ENCODE results near the gene TUBA3D. TPM values are rescaled to one million over a fixed set of nuclear protein-coding genes. Genes with fewer than 3 reads are reported as not detected.
"Not testable (repeated sequence)": the region's sequence is repeated elsewhere in the genome, so short reads cannot be mapped to it uniquely, and the experiment has no call there.

The TUBA3D gene
- polyA plus RNA-seq, 2 of the 4 experiments (the other 2 are of a cell fraction): not detected

DNA sequence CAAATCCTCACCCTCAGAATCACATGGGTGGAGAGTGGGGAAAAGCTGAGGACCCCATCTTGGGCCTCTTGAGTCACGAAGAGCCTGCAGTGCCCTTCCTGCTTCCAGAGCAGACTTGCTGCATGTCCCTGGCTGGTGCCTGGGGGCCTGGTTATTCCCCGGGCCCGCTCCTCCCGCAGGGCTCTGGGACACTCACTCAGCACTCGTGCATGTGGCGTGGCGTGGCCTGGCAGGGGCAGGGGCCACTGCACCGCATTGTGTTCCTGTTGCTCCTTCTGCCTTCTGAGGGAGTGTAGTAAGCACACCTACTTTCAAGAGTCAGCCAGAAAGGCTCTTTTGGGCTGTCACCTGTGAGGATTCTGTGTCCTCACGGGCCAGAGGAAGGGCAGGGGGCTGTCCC is 33.7 kb downstream of the TUBA3D start:
- POLR2A ChIA-PET: no interaction called here
- WGBS (ENCODE audit: missing lambda C conversion rate): 72% methylated on average over 5 of the region's 9 CpGs
- no peaks in the 10 kb centered on the region for H3K9me3 ChIP-seq
- TF ChIP-seq RARB (CRISPR knock-in tag; IDR thresholded peaks at IDR 0.05): no peak
- TF ChIP-seq RCOR1 (IDR thresholded peaks at IDR 0.05; ENCODE audit: low read depth, low read length): no peak
- no peak for TF ChIP-seq SMC3 (IDR thresholded peaks at IDR 0.05)
- no peak for TF ChIP-seq MYC (IDR thresholded peaks at IDR 0.05; ENCODE audit: borderline replicate concordance, low read length)
- no peak for TF ChIP-seq RNF2 (IDR thresholded peaks at IDR 0.05; ENCODE audit: borderline replicate concordance, low read depth)
- TF ChIP-seq EP300 (IDR thresholded peaks at IDR 0.05): no peak
- TF ChIP-seq NR3C1 (IDR thresholded peaks at IDR 0.05): no peak
- no peak for TF ChIP-seq CBX2 (IDR thresholded peaks at IDR 0.05; ENCODE audit: borderline replicate concordance, low read depth)
- TF ChIP-seq, protein P1, sequence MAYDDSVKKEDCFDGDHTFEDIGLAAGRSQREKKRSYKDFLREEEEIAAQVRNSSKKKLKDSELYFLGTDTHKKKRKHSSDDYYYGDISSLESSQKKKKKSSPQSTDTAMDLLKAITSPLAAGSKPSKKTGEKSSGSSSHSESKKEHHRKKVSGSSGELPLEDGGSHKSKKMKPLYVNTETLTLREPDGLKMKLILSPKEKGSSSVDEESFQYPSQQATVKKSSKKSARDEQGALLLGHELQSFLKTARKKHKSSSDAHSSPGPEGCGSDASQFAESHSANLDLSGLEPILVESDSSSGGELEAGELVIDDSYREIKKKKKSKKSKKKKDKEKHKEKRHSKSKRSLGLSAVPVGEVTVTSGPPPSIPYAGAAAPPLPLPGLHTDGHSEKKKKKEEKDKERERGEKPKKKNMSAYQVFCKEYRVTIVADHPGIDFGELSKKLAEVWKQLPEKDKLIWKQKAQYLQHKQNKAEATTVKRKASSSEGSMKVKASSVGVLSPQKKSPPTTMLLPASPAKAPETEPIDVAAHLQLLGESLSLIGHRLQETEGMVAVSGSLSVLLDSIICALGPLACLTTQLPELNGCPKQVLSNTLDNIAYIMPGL (CRISPR knock-in tag; IDR thresholded peaks at IDR 0.05; ENCODE audit: borderline replicate concordance): no peak
- TF ChIP-seq, protein P2, sequence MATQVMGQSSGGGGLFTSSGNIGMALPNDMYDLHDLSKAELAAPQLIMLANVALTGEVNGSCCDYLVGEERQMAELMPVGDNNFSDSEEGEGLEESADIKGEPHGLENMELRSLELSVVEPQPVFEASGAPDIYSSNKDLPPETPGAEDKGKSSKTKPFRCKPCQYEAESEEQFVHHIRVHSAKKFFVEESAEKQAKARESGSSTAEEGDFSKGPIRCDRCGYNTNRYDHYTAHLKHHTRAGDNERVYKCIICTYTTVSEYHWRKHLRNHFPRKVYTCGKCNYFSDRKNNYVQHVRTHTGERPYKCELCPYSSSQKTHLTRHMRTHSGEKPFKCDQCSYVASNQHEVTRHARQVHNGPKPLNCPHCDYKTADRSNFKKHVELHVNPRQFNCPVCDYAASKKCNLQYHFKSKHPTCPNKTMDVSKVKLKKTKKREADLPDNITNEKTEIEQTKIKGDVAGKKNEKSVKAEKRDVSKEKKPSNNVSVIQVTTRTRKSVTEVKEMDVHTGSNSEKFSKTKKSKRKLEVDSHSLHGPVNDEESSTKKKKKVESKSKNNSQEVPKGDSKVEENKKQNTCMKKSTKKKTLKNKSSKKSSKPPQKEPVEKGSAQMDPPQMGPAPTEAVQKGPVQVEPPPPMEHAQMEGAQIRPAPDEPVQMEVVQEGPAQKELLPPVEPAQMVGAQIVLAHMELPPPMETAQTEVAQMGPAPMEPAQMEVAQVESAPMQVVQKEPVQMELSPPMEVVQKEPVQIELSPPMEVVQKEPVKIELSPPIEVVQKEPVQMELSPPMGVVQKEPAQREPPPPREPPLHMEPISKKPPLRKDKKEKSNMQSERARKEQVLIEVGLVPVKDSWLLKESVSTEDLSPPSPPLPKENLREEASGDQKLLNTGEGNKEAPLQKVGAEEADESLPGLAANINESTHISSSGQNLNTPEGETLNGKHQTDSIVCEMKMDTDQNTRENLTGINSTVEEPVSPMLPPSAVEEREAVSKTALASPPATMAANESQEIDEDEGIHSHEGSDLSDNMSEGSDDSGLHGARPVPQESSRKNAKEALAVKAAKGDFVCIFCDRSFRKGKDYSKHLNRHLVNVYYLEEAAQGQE (IDR thresholded peaks at IDR 0.05): no peak
- no peak for TF ChIP-seq JUNB (IDR thresholded peaks at IDR 0.05)
- TF ChIP-seq, protein P3, sequence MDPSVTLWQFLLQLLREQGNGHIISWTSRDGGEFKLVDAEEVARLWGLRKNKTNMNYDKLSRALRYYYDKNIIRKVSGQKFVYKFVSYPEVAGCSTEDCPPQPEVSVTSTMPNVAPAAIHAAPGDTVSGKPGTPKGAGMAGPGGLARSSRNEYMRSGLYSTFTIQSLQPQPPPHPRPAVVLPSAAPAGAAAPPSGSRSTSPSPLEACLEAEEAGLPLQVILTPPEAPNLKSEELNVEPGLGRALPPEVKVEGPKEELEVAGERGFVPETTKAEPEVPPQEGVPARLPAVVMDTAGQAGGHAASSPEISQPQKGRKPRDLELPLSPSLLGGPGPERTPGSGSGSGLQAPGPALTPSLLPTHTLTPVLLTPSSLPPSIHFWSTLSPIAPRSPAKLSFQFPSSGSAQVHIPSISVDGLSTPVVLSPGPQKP (IDR thresholded peaks at IDR 0.05; ENCODE audit: low read depth, low read length): no peak
- TF ChIP-seq ZNF302 (CRISPR knock-in tag; IDR thresholded peaks at IDR 0.05): no peak
- TF ChIP-seq BHLHE40 (IDR thresholded peaks at IDR 0.05; ENCODE audit: low read depth, low read length): no peak
- CTCF ChIA-PET: interaction anchor here (5.0 kb wide), 1 partner anchor 17 kb away, joined by 16 read pairs; the partner anchor contains the start of gene MZT2A
- ATAC-seq (no peak), DNase-seq (ENCODE audit: low read depth in 1 of 2, low spot score in 1 of 2) (no peak), FAIRE-seq (no peak)
- no peaks in the 10 kb centered on the region for H3K4me1 ChIP-seq
- no peak overlapping the region for H3K27ac ChIP-seq
- H3K4me2 ChIP-seq: no peak overlapping the region
- H3K4me3 ChIP-seq: no peak overlapping the region

DNA sequence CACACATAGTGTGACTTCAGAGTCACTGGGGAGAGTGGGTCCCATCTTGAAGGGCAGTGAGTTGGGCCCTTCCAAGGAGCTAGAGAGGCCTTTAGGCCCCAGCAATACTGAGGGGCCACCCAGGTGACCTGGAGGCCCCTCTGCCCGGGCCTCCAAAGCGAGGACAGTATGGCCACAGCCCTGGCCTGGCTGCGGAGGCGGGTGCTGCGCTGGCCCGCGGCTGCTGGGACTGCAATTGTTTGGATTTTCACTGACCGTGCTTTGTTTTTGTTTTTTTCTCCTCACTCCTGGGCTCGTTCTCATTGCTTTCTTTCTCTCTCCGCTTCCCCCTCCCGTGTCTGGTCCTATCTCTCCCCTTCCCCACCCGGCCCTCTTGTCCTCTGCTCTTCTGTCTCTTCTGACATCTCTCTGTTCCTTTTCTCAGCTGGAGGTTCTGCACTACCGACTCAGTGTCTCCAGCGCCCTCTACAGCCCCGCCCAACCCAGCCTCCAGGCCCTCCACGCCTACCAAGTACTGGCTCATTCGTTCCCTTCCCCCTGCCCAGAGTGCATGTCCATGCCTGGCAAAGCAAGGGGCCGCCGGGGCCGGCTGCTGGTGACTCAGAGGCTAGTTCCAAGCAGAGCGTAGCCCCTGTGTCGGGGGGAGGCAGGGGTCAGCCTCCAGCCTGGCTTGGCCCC is 35.5 kb downstream of the TUBA3D start:
- POLR2A ChIA-PET; DNase-seq (ENCODE audit: low read depth in 1 of 2, low spot score in 1 of 2); H3K4me2 ChIP-seq; H3K9me3 ChIP-seq; H3K27ac ChIP-seq; H3K4me3 ChIP-seq; H3K4me1 ChIP-seq; CTCF ChIA-PET; FAIRE-seq: not testable (repeated sequence)
- ATAC-seq: peak; percentile 30 to 68; a peak in 3 of 6 replicates
- 81% methylated on average over 15 of the region's 22 CpGs for WGBS (ENCODE audit: missing lambda C conversion rate)

DNA sequence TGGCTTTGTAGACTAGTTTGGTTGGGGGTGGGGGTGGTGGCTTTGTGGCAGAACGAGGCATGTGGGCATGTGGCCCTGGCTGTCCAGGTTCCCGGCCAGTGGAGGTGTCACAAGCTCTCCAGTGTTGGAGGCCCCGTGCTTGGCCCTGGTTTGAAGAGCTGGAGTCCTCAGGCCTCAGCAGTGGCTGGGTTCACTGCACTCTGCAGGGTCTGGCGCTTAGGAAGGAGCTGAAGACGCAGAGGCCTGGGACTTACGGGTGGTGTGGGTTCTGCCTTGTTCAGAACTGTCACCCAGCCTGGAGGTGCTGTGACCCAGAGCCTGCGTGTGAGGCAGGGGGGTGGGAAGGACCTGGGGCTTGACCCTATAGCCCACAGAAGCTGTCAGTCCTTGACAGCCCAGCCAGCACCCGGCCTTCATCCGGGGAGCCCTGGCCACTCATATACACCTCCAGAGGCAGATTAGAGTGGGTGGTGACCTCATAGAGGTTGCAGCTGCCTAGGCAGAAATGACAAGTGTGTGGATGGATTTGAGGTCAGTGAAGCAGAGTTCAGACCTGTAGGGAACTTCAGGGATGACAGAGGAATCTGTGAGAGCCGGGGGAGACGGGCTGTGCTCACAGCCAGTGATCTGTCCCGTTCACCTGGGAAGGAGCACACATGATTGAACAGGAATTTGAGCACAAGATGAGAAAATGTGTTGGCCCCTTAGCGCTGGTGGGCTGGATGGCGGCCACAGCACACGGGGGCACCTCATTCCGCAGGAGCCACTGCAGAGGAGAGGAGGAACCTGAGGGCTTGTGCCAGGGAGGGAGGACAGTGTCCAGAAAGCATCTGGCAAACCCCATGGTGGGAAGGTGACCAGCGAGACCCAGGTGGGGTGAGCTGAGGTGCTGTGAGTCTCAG is 36.3 kb downstream of the TUBA3D start:
- H3K4me2 ChIP-seq; POLR2A ChIA-PET; H3K9me3 ChIP-seq; ATAC-seq; H3K4me1 ChIP-seq; H3K4me3 ChIP-seq; DNase-seq (ENCODE audit: low read depth in 1 of 2, low spot score in 1 of 2); H3K27ac ChIP-seq; CTCF ChIA-PET; FAIRE-seq: not testable (repeated sequence)
- WGBS (ENCODE audit: missing lambda C conversion rate): 82% methylated on average over 12 of the region's 17 CpGs

DNA sequence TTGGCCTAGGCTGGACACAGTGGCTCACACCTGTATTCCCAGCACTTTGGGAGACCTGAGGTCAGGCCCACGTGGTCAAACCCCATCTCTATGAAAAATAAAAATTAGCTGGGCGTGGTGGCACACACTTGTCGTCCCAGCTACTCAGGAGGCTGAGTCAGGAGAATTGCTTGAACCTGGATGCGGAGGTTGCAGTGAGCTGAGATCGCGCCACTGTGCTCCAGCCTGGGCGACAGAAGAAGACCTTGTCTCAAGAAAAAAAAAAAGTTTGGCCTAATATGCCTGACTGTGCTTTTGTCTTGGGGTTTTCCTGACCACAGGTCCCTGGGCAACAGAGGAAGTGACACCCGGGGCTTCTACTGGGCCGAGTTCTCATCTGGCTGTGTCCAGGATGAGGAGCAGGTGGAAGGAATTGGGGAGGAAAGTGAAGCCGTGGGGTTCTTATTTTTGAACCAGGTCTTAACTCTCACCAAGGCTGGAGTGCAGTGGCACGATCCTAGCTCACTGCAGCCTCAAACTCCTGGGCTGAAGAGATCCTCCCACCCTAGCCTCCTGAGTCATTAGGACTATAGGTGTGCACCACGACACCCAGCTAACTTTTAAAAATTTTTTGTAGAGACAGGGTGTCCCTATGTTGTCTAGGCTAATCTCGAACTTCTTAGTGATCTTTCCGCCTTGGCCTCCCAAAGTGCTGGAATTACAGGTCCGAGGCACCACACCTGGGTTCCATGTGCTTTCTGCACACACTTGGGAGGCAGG is 38.7 kb downstream of the TUBA3D start:
- H3K4me2 ChIP-seq; H3K4me1 ChIP-seq; H3K4me3 ChIP-seq; H3K27ac ChIP-seq; FAIRE-seq; H3K9me3 ChIP-seq; CTCF ChIA-PET; POLR2A ChIA-PET; DNase-seq (ENCODE audit: low read depth in 1 of 2, low spot score in 1 of 2); ATAC-seq: not testable (repeated sequence)
- 86% methylated on average over 15 of the region's 15 CpGs for WGBS (ENCODE audit: missing lambda C conversion rate)

DNA sequence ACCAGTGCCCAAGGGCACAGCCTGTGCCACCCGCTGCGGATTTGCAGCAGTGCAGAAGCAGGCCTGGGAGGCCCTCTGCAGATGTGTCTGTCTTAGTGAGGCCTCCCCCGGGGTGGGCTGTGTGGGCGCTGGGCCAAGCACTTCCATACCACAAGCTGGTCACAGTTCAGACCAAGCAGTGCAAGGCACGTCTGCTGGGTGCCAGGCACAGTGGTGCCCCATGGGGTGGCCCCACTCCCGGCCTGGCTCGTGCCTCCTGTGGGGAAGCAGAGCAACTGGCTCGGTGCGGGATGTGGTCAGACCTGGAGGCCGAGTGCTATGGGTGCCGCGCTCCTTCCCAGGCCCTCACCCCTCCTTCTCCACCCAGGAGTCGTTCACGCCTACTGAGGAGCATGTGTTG is 39.3 kb downstream of the TUBA3D start:
- H3K4me1 ChIP-seq; ATAC-seq; H3K27ac ChIP-seq; FAIRE-seq; H3K4me2 ChIP-seq; H3K4me3 ChIP-seq; H3K9me3 ChIP-seq; POLR2A ChIA-PET; CTCF ChIA-PET; DNase-seq (ENCODE audit: low read depth in 1 of 2, low spot score in 1 of 2): not testable (repeated sequence)
- 88% methylated on average over 5 of the region's 14 CpGs for WGBS (ENCODE audit: missing lambda C conversion rate)

Data from A549 (cell line).